ENCODE results near the gene CACNB4. TPM values are rescaled to one million over a fixed set of nuclear protein-coding genes. Genes with fewer than 3 reads are reported as not detected.

Gene CACNB4
- 10 to 100 TPM; 15.4 to 40.6 TPM for total RNA-seq

DNA sequence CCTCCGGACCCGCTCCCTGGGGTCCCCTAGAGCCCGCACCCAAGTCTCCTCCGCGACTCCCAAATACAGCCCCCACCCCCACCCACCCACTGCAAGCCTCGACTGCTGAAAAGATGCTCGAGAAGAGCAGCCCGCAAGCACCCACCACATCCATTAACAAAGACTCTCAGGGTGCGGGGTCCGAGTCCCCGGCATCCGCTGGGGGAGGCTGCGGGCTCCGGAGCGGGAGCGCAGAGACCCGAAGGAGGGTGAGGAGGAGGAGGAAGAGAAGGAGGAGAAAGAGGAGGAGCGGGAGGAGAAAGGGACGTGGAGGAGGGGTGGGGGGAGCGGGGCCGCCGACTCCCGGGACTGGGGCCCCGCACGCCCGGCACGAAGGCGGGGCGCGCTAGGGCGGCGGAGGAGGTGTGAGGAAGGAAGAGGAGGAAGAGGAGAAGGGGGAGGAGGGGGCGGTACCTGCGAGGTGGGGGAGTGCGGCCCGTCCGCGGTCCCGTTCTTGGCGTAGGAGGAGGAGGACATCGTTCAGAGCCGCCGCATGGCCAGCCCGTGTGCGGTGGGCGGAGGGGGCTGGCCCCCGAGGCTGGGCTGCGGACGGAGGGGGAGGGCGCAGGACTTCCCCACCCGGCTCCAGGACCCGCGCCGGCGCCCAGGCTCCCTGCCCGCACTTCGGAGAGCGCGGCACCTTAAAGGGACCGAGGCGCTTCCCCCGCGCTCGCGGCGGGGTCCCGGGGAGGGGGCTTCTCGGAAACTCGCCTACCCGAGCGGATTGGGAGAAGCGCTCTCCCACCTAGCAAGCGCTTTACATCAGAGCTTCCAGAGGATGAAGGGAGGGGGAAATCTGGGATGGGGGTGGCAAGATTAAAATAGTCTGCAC lies at the start of gene CACNB4:
TSS of gene CACNB4 (minus strand) at position 549 of the 871 bp plus-strand sequence.
- H3K27ac ChIP-seq, result peak within 1 kb of the TSS; percentile 79 to 83
- peak; percentile 51 for DNase-seq (ENCODE audit: low spot score)
- no peaks in the 10 kb centered on the region for H3K36me3 ChIP-seq
- intact Hi-C loops (cut with DNase I), result no loop called here
- peak within 1 kb of the TSS; percentile 64 for H3K4me3 ChIP-seq
- WGBS, result under 1% methylated on average over 73 of the region's 73 CpGs
- H3K9me3 ChIP-seq, result no peaks in the 10 kb centered on the region
- H3K27me3 ChIP-seq (replicated peaks; ENCODE audit: insufficient read depth), result no peaks in the 10 kb centered on the region
- TF ChIP-seq POLR2AphosphoS5 (IDR thresholded peaks at IDR 0.05) (peak; percentile 6), POLR2A (IDR thresholded peaks at IDR 0.05) (no peak)
- peaks cover 2% of the 10 kb centered on the region for H3K4me1 ChIP-seq (replicated peaks)

GRCh38 chr2:152134488-152135280 lies 35.8 kb upstream of the CACNB4 start:
- Histone ChIP-seq H3K27ac (no peak overlapping the region), H3K27me3 (replicated peaks; ENCODE audit: insufficient read depth) (no peaks in the 10 kb centered on the region), H3K36me3 (no peaks in the 10 kb centered on the region), H3K4me1 (replicated peaks) (peaks cover 5% of the 10 kb centered on the region), H3K9me3 (no peaks in the 10 kb centered on the region), H3K4me3 (no peak overlapping the region)
- 78% methylated on average over 5 of the region's 5 CpGs for WGBS
- DNase-seq (ENCODE audit: low spot score), result no peak
- TF ChIP-seq POLR2AphosphoS5 (IDR thresholded peaks at IDR 0.05) (no peak), POLR2A (IDR thresholded peaks at IDR 0.05) (no peak)
- TF ChIP-seq, protein P1, sequence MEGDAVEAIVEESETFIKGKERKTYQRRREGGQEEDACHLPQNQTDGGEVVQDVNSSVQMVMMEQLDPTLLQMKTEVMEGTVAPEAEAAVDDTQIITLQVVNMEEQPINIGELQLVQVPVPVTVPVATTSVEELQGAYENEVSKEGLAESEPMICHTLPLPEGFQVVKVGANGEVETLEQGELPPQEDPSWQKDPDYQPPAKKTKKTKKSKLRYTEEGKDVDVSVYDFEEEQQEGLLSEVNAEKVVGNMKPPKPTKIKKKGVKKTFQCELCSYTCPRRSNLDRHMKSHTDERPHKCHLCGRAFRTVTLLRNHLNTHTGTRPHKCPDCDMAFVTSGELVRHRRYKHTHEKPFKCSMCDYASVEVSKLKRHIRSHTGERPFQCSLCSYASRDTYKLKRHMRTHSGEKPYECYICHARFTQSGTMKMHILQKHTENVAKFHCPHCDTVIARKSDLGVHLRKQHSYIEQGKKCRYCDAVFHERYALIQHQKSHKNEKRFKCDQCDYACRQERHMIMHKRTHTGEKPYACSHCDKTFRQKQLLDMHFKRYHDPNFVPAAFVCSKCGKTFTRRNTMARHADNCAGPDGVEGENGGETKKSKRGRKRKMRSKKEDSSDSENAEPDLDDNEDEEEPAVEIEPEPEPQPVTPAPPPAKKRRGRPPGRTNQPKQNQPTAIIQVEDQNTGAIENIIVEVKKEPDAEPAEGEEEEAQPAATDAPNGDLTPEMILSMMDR (IDR thresholded peaks at IDR 0.05), result no peak
- intact Hi-C loops (cut with DNase I), result no loop called here

- Histone ChIP-seq H3K36me3 (no peaks in the 10 kb centered on the region), H3K27ac (no peak overlapping the region), H3K9me3 (no peaks in the 10 kb centered on the region), H3K4me3 (no peak overlapping the region), H3K4me1 (replicated peaks) (peaks cover 5% of the 10 kb centered on the region), H3K27me3 (replicated peaks; ENCODE audit: insufficient read depth) (no peaks in the 10 kb centered on the region)
- DNase-seq (ENCODE audit: low spot score), result no peak
- WGBS, result 31% methylated on average over 1 of the region's 1 CpG
- intact Hi-C loops (cut with DNase I), result no loop called here
- TF ChIP-seq POLR2AphosphoS5 (IDR thresholded peaks at IDR 0.05) (no peak), POLR2A (IDR thresholded peaks at IDR 0.05) (no peak)
- TF ChIP-seq, protein P1 (IDR thresholded peaks at IDR 0.05), result no peak
Observed at GRCh38 chr2:152132306-152132705, 33.5 kb upstream of the CACNB4 start.

GRCh38 chr2:152127628-152128027 lies 28.8 kb upstream of the CACNB4 start:
- H3K9me3 ChIP-seq, result no peaks in the 10 kb centered on the region
- no peak overlapping the region for H3K27ac ChIP-seq
- H3K27me3 ChIP-seq (replicated peaks; ENCODE audit: insufficient read depth), result no peaks in the 10 kb centered on the region
- H3K4me3 ChIP-seq, result no peak overlapping the region
- H3K36me3 ChIP-seq, result no peaks in the 10 kb centered on the region
- DNase-seq (ENCODE audit: low spot score), result no peak
- no peak for TF ChIP-seq POLR2AphosphoS5 (IDR thresholded peaks at IDR 0.05)
- no peak for TF ChIP-seq POLR2A (IDR thresholded peaks at IDR 0.05)
- TF ChIP-seq, protein P1 (IDR thresholded peaks at IDR 0.05), result no peak
- intact Hi-C loops (cut with DNase I), result no loop called here
- peaks cover 5% of the 10 kb centered on the region for H3K4me1 ChIP-seq (replicated peaks)

GRCh38 chr2:152126664-152127063 lies 27.8 kb upstream of the CACNB4 start:
- no peak overlapping the region for H3K27ac ChIP-seq
- intact Hi-C loops (cut with DNase I), result no loop called here
- 91% methylated on average over 4 of the region's 4 CpGs for WGBS

More at GRCh38 chr2:152126664-152127063, 27.8 kb upstream of the CACNB4 start:
- TF ChIP-seq, protein P1 (IDR thresholded peaks at IDR 0.05), result no peak
- TF ChIP-seq POLR2AphosphoS5 (IDR thresholded peaks at IDR 0.05) (no peak), POLR2A (IDR thresholded peaks at IDR 0.05) (no peak)
- Histone ChIP-seq H3K27me3 (replicated peaks; ENCODE audit: insufficient read depth) (no peaks in the 10 kb centered on the region), H3K4me3 (no peak overlapping the region), H3K9me3 (no peaks in the 10 kb centered on the region), H3K4me1 (replicated peaks) (no peaks in the 10 kb centered on the region), H3K36me3 (no peaks in the 10 kb centered on the region)
- DNase-seq (ENCODE audit: low spot score), result no peak

Data from prostate gland (tissue), 2 donors.